Peyer's patch (tissue), 4 donors: ENCODE measurements around the gene CHRD. TPM values are rescaled to one million over a fixed set of nuclear protein-coding genes. Genes with fewer than 3 reads are reported as not detected.

Experiments used
- DNase-seq, 3 donors: peaks; one replicate each; pipeline ENCODE4 v3.0.0-alpha.2; 2017 to 2019
- H3K27ac ChIP-seq, 4 donors: fragments of 200-600 bp; sonication (generic); one replicate each; pipeline ENCODE4 v1.5.1; 2016 to 2019
- H3K27me3 ChIP-seq, 2 donors: fragments of 200-600 bp; sonication (generic); one replicate each; pipeline ENCODE4 v1.5.1; 2019
- H3K36me3 ChIP-seq, 3 donors: fragments of 200-600 bp; sonication (generic); one replicate each; pipeline ENCODE4 v1.5.1; 2016 to 2019
- H3K4me1 ChIP-seq, 4 donors: fragments of 200-600 bp; sonication (generic); one replicate each; pipeline ENCODE4 v1.5.1; 2016 to 2019
- H3K4me3 ChIP-seq, 4 donors: fragments of 200-600 bp; sonication (generic); 1 replicate in 3 of 4; 2 replicates in 1 of 4; pipeline ENCODE4 v1.5.1; 2016 to 2019; ENCODE audit warnings: mild to moderate bottlenecking in 1 of 4
- H3K9me3 ChIP-seq, 4 donors: fragments of 200-600 bp; sonication (generic); one replicate each; pipeline ENCODE4 v1.5.1; 2016 to 2019; ENCODE audit warnings: mild to moderate bottlenecking in 1 of 4
- CTCF ChIP-seq, 6 experiments: fragments of 450-650 bp in 4 of 6; fragments of 200-600 bp in 2 of 6; sonication (generic) in 1 of 6; IDR thresholded peaks; one replicate each; pipeline ENCODE4 v1.5.1; 2017 to 2019; ENCODE audit warnings: antibody characterized with exemption in 6 of 6, mild to moderate bottlenecking in 3 of 6, moderate library complexity in 1 of 6
- POLR2A ChIP-seq, 2 donors: fragments of 450-650 bp; IDR thresholded peaks; one replicate each; pipeline ENCODE4 v1.5.1; 2017; ENCODE audit warnings: antibody characterized with exemption in 2 of 2, mild to moderate bottlenecking in 2 of 2, moderate library complexity in 2 of 2
- total RNA-seq, 4 donors: library from RNA; depleted of rRNA; stranded (reverse); fragments of >200 nt; gene quantifications; one replicate each; pipeline ENCODE4 v1.1.0, GENCODE V29; 2016

The CHRD gene
- total RNA-seq, 4 donors from 2014 or later = 0.53 to 17.3 (median 4.4) TPM

- peaks cover 0 to 24% (median 0%) of the 10 kb centered on the region in 4 donors for H3K4me1 ChIP-seq
- H3K36me3 ChIP-seq = peaks cover 0 to 23% (median 0%) of the 10 kb centered on the region in 3 donors
- DNase-seq = no peak
- TF ChIP-seq CTCF (IDR thresholded peaks at IDR 0.05) = no peak
- no peak for TF ChIP-seq POLR2A (IDR thresholded peaks at IDR 0.05)
- H3K9me3 ChIP-seq = no peaks in the 10 kb centered on the region
- peak overlapping the region in 1 of 4 donors; percentile 40 for H3K4me3 ChIP-seq
- no peak overlapping the region for H3K27ac ChIP-seq
- H3K27me3 ChIP-seq = no peaks in the 10 kb centered on the region
Observed at GRCh38 chr3:184353546-184353941, 26.3 kb upstream of the CHRD start.

- TF ChIP-seq CTCF (IDR thresholded peaks at IDR 0.05) (peak; percentile 20 to 80 (median 66)), POLR2A (IDR thresholded peaks at IDR 0.05) (no peak)
- Histone ChIP-seq H3K27ac (peak overlapping the region in 1 of 4 donors; percentile 5), H3K4me3 (no peak overlapping the region), H3K27me3 (no peaks in the 10 kb centered on the region), H3K36me3 (peaks cover 0 to 23% (median 0%) of the 10 kb centered on the region in 3 donors), H3K4me1 (peaks cover 0 to 24% (median 0%) of the 10 kb centered on the region in 4 donors), H3K9me3 (no peaks in the 10 kb centered on the region)
- DNase-seq = peak in 2 of 3 donors; percentile 64 to 82
Observed at GRCh38 chr3:184354121-184354728, 25.6 kb upstream of the CHRD start.

GRCh38 chr3:184354754-184355153 is 25.1 kb upstream of the CHRD start:
- peaks cover 0 to 23% (median 0%) of the 10 kb centered on the region in 3 donors for H3K36me3 ChIP-seq
- TF ChIP-seq CTCF (IDR thresholded peaks at IDR 0.05) = no peak
- TF ChIP-seq POLR2A (IDR thresholded peaks at IDR 0.05) = no peak
- DNase-seq = peak in 1 of 3 donors; percentile 46
- no peaks in the 10 kb centered on the region for H3K27me3 ChIP-seq
- H3K9me3 ChIP-seq = no peaks in the 10 kb centered on the region
- H3K4me1 ChIP-seq = peaks cover 0 to 24% (median 0%) of the 10 kb centered on the region in 4 donors
- H3K4me3 ChIP-seq = no peak overlapping the region
- H3K27ac ChIP-seq = no peak overlapping the region

GRCh38 chr3:184355261-184356040 is 24.4 kb upstream of the CHRD start:
- Histone ChIP-seq H3K36me3 (peaks cover 0 to 21% (median 0%) of the 10 kb centered on the region in 3 donors), H3K4me3 (no peak overlapping the region), H3K27me3 (no peaks in the 10 kb centered on the region), H3K9me3 (no peaks in the 10 kb centered on the region), H3K27ac (no peak overlapping the region), H3K4me1 (peaks cover 0 to 25% (median 0%) of the 10 kb centered on the region in 4 donors)
- no peak for TF ChIP-seq POLR2A (IDR thresholded peaks at IDR 0.05)
- no peak for TF ChIP-seq CTCF (IDR thresholded peaks at IDR 0.05)
- peak in 1 of 3 donors; percentile 47 for DNase-seq

- Histone ChIP-seq H3K36me3 (peaks cover 0 to 15% (median 0%) of the 10 kb centered on the region in 3 donors), H3K9me3 (no peaks in the 10 kb centered on the region), H3K27ac (no peak overlapping the region), H3K27me3 (no peaks in the 10 kb centered on the region), H3K4me3 (no peak overlapping the region), H3K4me1 (peaks cover 0 to 21% (median 3%) of the 10 kb centered on the region in 4 donors)
- DNase-seq = no peak
- TF ChIP-seq POLR2A (IDR thresholded peaks at IDR 0.05) = no peak
- no peak for TF ChIP-seq CTCF (IDR thresholded peaks at IDR 0.05)
Observed at GRCh38 chr3:184357248-184358123, 22.4 kb upstream of the CHRD start.
